ENCODE results near the gene SAMD8.

SAMD8 gene

GRCh38 chr10:75168275-75168674 is 56.8 kb downstream of the SAMD8 start:
- Histone ChIP-seq H3K36me3 (replicated peaks) (peaks cover 7% of the 10 kb centered on the region), H3K27me3 (replicated peaks) (no peaks in the 10 kb centered on the region), H3K4me3 (ENCODE audit: low read depth, low read length) (no peak overlapping the region), H3K27ac (no peak overlapping the region)
- in situ Hi-C loops (cut with HindIII; ENCODE audit: low pct_ligation_motif_present, low sequenced_read_pairs), result no loop called here
- no peak for TF ChIP-seq CTCF (IDR thresholded peaks at IDR 0.05; ENCODE audit: low read depth, low read length, missing control alignments)
- DNase-seq, result no peak

GRCh38 chr10:75170215-75170614 is 58.8 kb downstream of the SAMD8 start:
- H3K27ac ChIP-seq, result no peak overlapping the region
- in situ Hi-C loops (cut with HindIII; ENCODE audit: low pct_ligation_motif_present, low sequenced_read_pairs), result no loop called here
- no peaks in the 10 kb centered on the region for H3K27me3 ChIP-seq (replicated peaks)
- peaks cover 7% of the 10 kb centered on the region for H3K36me3 ChIP-seq (replicated peaks)
- TF ChIP-seq CTCF (IDR thresholded peaks at IDR 0.05; ENCODE audit: low read depth, low read length, missing control alignments), result no peak
- no peak for DNase-seq
- H3K4me3 ChIP-seq (ENCODE audit: low read depth, low read length), result no peak overlapping the region

- in situ Hi-C loops (cut with HindIII; ENCODE audit: low pct_ligation_motif_present, low sequenced_read_pairs), result no loop called here
- no peak for DNase-seq
- peaks cover 9% of the 10 kb centered on the region for H3K36me3 ChIP-seq (replicated peaks)
- no peak overlapping the region for H3K4me3 ChIP-seq (ENCODE audit: low read depth, low read length)
- no peaks in the 10 kb centered on the region for H3K27me3 ChIP-seq (replicated peaks)
- TF ChIP-seq CTCF (IDR thresholded peaks at IDR 0.05; ENCODE audit: low read depth, low read length, missing control alignments), result no peak
- no peak overlapping the region for H3K27ac ChIP-seq
These were observed 63.6 kb downstream of the SAMD8 start for GRCh38 chr10:75175046-75175445.

GRCh38 chr10:75176046-75176445 is 64.6 kb downstream of the SAMD8 start:
- Histone ChIP-seq H3K27me3 (replicated peaks) (no peaks in the 10 kb centered on the region), H3K36me3 (replicated peaks) (peaks cover 9% of the 10 kb centered on the region), H3K27ac (no peak overlapping the region), H3K4me3 (ENCODE audit: low read depth, low read length) (no peak overlapping the region)
- no peak for TF ChIP-seq CTCF (IDR thresholded peaks at IDR 0.05; ENCODE audit: low read depth, low read length, missing control alignments)
- in situ Hi-C loops (cut with HindIII; ENCODE audit: low pct_ligation_motif_present, low sequenced_read_pairs), result no loop called here
- DNase-seq, result no peak

GRCh38 chr10:75176736-75177135 is 65.3 kb downstream of the SAMD8 start:
- in situ Hi-C loops (cut with HindIII; ENCODE audit: low pct_ligation_motif_present, low sequenced_read_pairs), result no loop called here
- TF ChIP-seq CTCF (IDR thresholded peaks at IDR 0.05; ENCODE audit: low read depth, low read length, missing control alignments), result no peak
- H3K36me3 ChIP-seq (replicated peaks), result peaks cover 9% of the 10 kb centered on the region
- no peak overlapping the region for H3K27ac ChIP-seq
- H3K27me3 ChIP-seq (replicated peaks), result no peaks in the 10 kb centered on the region
- DNase-seq, result no peak
- H3K4me3 ChIP-seq (ENCODE audit: low read depth, low read length), result no peak overlapping the region

GRCh38 chr10:75179657-75180177 is 68.3 kb downstream of the SAMD8 start:
- no peak for TF ChIP-seq CTCF (IDR thresholded peaks at IDR 0.05; ENCODE audit: low read depth, low read length, missing control alignments)
- H3K4me3 ChIP-seq (ENCODE audit: low read depth, low read length), result no peak overlapping the region
- H3K36me3 ChIP-seq (replicated peaks), result peaks cover 9% of the 10 kb centered on the region
- DNase-seq, result no peak
- H3K27ac ChIP-seq, result no peak overlapping the region
- in situ Hi-C loops (cut with HindIII; ENCODE audit: low pct_ligation_motif_present, low sequenced_read_pairs), result no loop called here
- no peaks in the 10 kb centered on the region for H3K27me3 ChIP-seq (replicated peaks)
